Lower leg skin (tissue), 4 donors: ENCODE data around the gene SYMPK. TPM values are rescaled to one million over a fixed set of nuclear protein-coding genes. Genes with fewer than 3 reads are reported as not detected.
A peak's percentile ranks its signal among the peaks of the same experiment; 100 is the strongest.
"Not testable (repeated sequence)": the region's sequence is repeated elsewhere in the genome, so short reads cannot be mapped to it uniquely, and the experiment has no call there.

Source experiments
- DNase-seq, 2 donors: peaks; one replicate each; pipeline ENCODE4 v3.0.0-alpha.2; 2019; ENCODE audit warnings: low spot score in 2 of 2
- H3K4me3 ChIP-seq: fragments of 200-600 bp; sonication (generic); 2 replicates; pipeline ENCODE4 v1.5.1; 2017; ENCODE audit warnings: mild to moderate bottlenecking, low read depth; ENCODE audit not compliant: poor library complexity, severe bottlenecking
- CTCF ChIP-seq, 3 donors: fragments of 450-650 bp; IDR thresholded peaks; one replicate each; pipeline ENCODE4 v1.5.1; 2016; ENCODE audit warnings: antibody characterized with exemption in 3 of 3, mild to moderate bottlenecking in 3 of 3, moderate library complexity in 2 of 3
- POLR2A ChIP-seq, 2 donors: fragments of 450-650 bp; IDR thresholded peaks; one replicate each; pipeline ENCODE4 v1.6.1; 2016 to 2017; ENCODE audit warnings: antibody characterized with exemption in 2 of 2, mild to moderate bottlenecking in 1 of 2, moderate library complexity in 1 of 2
- WGBS, 2 donors: methylation state at CpG; one replicate each; pipeline ENCODE4 v1.1.5; 2018; 5-methylcytosine and 5-hydroxymethylcytosine counted together
- intact Hi-C: fragments of 100-400 bp; cut with DNase I; formaldehyde crosslinking; loops from one replicate; pipeline ENCODE4 v1.15.0; 2023; ENCODE audit warnings: low total_unique reads
- total RNA-seq, 4 donors: library from RNA; depleted of rRNA; stranded (reverse); fragments of >200 nt; gene quantifications; one replicate each; pipeline ENCODE4 v1.1.0, GENCODE V29; 2016

SYMPK gene
- total RNA-seq, 4 donors from 2014 or later: 30.3 to 62.8 (median 46.6) TPM

GRCh38 chr19:45804959-45805230 is 58.1 kb downstream of the SYMPK start:
- no peak for TF ChIP-seq POLR2A (IDR thresholded peaks at IDR 0.05)
- no peak for TF ChIP-seq CTCF (IDR thresholded peaks at IDR 0.05)
- DNase-seq: no peak
- intact Hi-C loops: no loop called here
- no peak overlapping the region for H3K4me3 ChIP-seq
- 87 to 90% methylated on average over 8 of the region's 8 CpGs for WGBS, 2 donors

- no peak overlapping the region for H3K4me3 ChIP-seq
- TF ChIP-seq POLR2A (IDR thresholded peaks at IDR 0.05) (no peak), CTCF (IDR thresholded peaks at IDR 0.05) (no peak)
- intact Hi-C loops: no loop called here
- no peak for DNase-seq
- 89 to 93% methylated on average over 57 of the region's 57 CpGs for WGBS, 2 donors
Measured at GRCh38 chr19:45804140-45804958, 58.6 kb downstream of the SYMPK start.

- intact Hi-C loops: no loop called here
- TF ChIP-seq POLR2A (IDR thresholded peaks at IDR 0.05) (no peak), CTCF (IDR thresholded peaks at IDR 0.05) (no peak)
- no peak for DNase-seq
- WGBS, 2 donors: 77 to 87% methylated on average over 7 of the region's 7 CpGs
- H3K4me3 ChIP-seq: no peak overlapping the region
Measured at GRCh38 chr19:45801603-45802175, 61.3 kb downstream of the SYMPK start.

DNA sequence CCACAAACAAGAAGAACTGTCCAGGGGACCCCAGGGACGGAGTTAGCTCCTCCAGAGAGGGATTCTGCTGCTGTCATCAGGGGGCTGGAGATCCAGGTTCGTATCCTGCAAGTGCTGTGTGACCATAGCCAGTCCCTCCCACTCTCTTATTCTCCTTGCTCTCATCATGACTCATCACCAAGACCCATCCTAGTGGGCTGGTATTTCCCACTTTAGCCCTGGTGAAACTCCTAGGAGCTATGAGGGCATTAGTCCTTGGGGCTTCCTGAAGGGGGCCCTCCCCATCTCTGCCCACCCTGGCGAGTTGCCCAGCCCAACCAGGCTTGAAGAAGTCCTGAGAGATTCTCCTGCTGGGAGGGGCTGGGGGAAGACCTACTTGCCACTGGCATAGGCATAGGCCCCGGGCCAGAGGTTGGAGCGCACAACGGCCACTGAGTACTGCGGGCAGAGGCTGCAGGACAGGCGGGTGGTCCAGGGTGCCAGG is 62.8 kb downstream of the SYMPK start:
- DNase-seq: no peak
- TF ChIP-seq POLR2A (IDR thresholded peaks at IDR 0.05) (no peak), CTCF (IDR thresholded peaks at IDR 0.05) (no peak)
- no peak overlapping the region for H3K4me3 ChIP-seq
- intact Hi-C loops: no loop called here
- WGBS, 2 donors: 76 to 77% methylated on average over 8 of the region's 8 CpGs

GRCh38 chr19:45799541-45799940 is 63.4 kb downstream of the SYMPK start:
- intact Hi-C loops, H3K4me3 ChIP-seq, DNase-seq: not testable (repeated sequence)
- WGBS, 2 donors: 52 to 57% methylated on average over 5 of the region's 5 CpGs

DNA sequence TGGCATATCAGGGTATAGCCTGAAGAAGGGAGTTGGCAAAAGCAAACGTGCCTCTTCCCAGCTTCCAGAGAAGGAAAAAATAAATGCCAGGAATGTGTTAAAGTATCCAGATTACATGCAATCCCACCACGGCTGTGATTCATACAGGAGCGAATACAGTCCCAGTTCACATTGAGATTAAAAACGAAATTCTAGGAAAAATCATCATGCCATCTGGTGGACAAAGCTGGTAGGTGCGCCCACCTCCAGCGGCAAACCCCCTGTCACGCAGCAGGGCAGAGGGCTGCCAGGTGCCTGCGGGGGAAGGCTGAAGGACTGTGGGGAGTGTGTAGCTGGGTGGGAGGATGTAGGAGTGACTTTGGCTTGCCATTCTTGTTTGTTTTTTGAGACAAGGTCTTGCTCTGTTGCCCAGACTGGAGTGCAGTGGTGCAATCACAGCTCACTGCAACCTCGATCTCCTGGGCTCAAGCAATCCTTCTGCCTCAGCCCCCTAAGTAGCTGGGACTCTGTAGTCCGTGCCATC is 63.9 kb downstream of the SYMPK start:
- H3K4me3 ChIP-seq: no peak overlapping the region
- no peak for TF ChIP-seq POLR2A (IDR thresholded peaks at IDR 0.05)
- TF ChIP-seq CTCF (IDR thresholded peaks at IDR 0.05): peak in 1 of 3 donors; percentile 65
- intact Hi-C loops: no loop called here
- no peak for DNase-seq
- 3 to 4% methylated on average over 10 of the region's 10 CpGs for WGBS, 2 donors
